Measurements from ENCODE around the gene NELL1. TPM values are rescaled to one million over a fixed set of nuclear protein-coding genes. Genes with fewer than 3 reads are reported as not detected.

Gene NELL1
- total RNA-seq, 2 donors from 2014 or later = 0.09 to 0.11 TPM

DNA sequence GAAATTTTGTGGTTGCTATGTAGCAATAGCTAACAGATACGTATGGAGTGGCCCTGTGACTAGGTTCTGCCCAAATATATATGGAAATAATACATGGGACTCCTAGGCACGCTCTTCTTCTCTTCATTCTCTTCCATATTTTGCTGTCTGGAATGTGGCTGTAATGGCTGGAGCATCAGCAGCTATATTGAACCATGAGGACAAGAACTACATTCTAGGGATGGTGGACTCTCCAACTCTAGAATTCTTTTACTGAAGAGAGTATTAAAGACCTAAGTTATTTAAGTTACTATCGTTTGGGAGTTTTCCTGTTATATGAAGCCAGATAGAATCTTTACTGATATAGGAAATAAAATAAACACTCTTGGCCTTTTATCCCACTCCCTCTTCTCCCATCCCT is 7.5 kb upstream of the NELL1 start:
- peaks cover 6% of the 10 kb centered on the region for H3K4me1 Mint-ChIP-seq
- no peak overlapping the region for H3K4me3 ChIP-seq (ENCODE audit: low read length)
- H3K9ac ChIP-seq (ENCODE audit: extremely low read depth, low read length, poor library complexity, severe bottlenecking) = no peak overlapping the region
- H3K9me3 Mint-ChIP-seq = no peaks in the 10 kb centered on the region
- DNase-seq = no peak
- no peak overlapping the region for H3K27ac Mint-ChIP-seq
- no peaks in the 10 kb centered on the region for H3K36me3 Mint-ChIP-seq (ENCODE audit: low read depth)
- H3K4me1 ChIP-seq (ENCODE audit: control insufficient read depth, insufficient read depth, low read length) = no peaks in the 10 kb centered on the region
- no peak overlapping the region for H3K27ac ChIP-seq (ENCODE audit: low read depth, low read length)
- H3K27me3 Mint-ChIP-seq (ENCODE audit: insufficient read depth) = peaks cover 95% of the 10 kb centered on the region
- 87 to 95% methylated on average over 2 of the region's 3 CpGs for WGBS, 2 experiments (ENCODE audit: insufficient coverage in 1 of 2, insufficient read length in 1 of 2)
- H3K9me3 ChIP-seq (ENCODE audit: control insufficient read depth, low read length) = no peaks in the 10 kb centered on the region
- TF ChIP-seq, protein P1, sequence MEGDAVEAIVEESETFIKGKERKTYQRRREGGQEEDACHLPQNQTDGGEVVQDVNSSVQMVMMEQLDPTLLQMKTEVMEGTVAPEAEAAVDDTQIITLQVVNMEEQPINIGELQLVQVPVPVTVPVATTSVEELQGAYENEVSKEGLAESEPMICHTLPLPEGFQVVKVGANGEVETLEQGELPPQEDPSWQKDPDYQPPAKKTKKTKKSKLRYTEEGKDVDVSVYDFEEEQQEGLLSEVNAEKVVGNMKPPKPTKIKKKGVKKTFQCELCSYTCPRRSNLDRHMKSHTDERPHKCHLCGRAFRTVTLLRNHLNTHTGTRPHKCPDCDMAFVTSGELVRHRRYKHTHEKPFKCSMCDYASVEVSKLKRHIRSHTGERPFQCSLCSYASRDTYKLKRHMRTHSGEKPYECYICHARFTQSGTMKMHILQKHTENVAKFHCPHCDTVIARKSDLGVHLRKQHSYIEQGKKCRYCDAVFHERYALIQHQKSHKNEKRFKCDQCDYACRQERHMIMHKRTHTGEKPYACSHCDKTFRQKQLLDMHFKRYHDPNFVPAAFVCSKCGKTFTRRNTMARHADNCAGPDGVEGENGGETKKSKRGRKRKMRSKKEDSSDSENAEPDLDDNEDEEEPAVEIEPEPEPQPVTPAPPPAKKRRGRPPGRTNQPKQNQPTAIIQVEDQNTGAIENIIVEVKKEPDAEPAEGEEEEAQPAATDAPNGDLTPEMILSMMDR (conservative IDR thresholded peaks at IDR 0.05) = no peak
- no peak overlapping the region for H3K4me3 Mint-ChIP-seq
- H3K36me3 ChIP-seq (ENCODE audit: control insufficient read depth, insufficient read depth, low read length) = no peaks in the 10 kb centered on the region
- H3K27me3 ChIP-seq (ENCODE audit: control insufficient read depth, insufficient read depth, low read length, poor library complexity, severe bottlenecking) = peaks cover 97% of the 10 kb centered on the region

DNA sequence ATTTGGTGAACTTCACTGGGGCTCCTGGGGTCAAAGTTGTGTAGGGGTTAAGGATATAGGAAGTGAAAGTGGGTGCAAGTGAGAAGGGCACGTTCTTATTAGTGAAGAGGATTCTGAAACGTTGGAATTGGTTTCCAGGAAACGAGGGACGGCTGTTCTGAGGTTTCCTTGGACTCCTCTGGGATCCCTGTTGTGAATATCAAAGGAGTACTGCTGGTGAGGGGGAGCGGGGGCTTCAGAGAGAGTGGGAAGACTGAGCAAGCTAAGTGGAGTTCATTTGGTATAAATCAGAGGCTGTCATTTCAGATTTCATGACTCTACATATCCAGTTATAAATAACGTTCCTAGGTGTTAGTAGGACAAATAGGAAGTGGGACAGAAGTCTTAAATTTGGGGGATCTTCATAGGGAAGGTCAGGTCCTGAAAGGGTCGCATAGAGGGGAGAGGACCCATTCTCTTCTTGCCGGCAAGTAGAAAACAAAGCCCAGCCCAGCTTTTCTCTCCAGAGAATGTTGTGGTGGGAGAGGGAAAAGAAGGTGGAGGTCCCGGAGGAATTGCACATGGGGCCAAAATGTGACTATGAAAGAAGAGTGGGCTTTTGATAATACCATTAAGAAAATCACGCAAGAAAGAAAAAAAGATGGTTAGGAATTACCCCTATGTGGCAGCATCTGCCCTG is 1.1 kb upstream of the NELL1 start:
- peaks cover 94% of the 10 kb centered on the region for H3K27me3 Mint-ChIP-seq (ENCODE audit: insufficient read depth)
- Histone ChIP-seq H3K4me3 (ENCODE audit: low read length) (peak overlapping the region; percentile 78), H3K36me3 (ENCODE audit: control insufficient read depth, insufficient read depth, low read length) (no peaks in the 10 kb centered on the region), H3K9me3 (ENCODE audit: control insufficient read depth, low read length) (no peaks in the 10 kb centered on the region), H3K4me1 (ENCODE audit: control insufficient read depth, insufficient read depth, low read length) (no peaks in the 10 kb centered on the region), H3K27me3 (ENCODE audit: control insufficient read depth, insufficient read depth, low read length, poor library complexity, severe bottlenecking) (peaks cover 96% of the 10 kb centered on the region), H3K27ac (ENCODE audit: low read depth, low read length) (no peak overlapping the region), H3K9ac (ENCODE audit: extremely low read depth, low read length, poor library complexity, severe bottlenecking) (no peak overlapping the region)
- DNase-seq = no peak
- H3K36me3 Mint-ChIP-seq (ENCODE audit: low read depth) = no peaks in the 10 kb centered on the region
- TF ChIP-seq, protein P1 (conservative IDR thresholded peaks at IDR 0.05) = no peak
- H3K4me1 Mint-ChIP-seq = peaks cover 25% of the 10 kb centered on the region
- no peaks in the 10 kb centered on the region for H3K9me3 Mint-ChIP-seq
- WGBS, 2 experiments (ENCODE audit: insufficient coverage in 1 of 2, insufficient read length in 1 of 2) = 8 to 11% methylated on average over 6 to 10 of the region's 10 CpGs
- peak overlapping the region; percentile 63 for H3K4me3 Mint-ChIP-seq
- H3K27ac Mint-ChIP-seq = no peak overlapping the region

DNA sequence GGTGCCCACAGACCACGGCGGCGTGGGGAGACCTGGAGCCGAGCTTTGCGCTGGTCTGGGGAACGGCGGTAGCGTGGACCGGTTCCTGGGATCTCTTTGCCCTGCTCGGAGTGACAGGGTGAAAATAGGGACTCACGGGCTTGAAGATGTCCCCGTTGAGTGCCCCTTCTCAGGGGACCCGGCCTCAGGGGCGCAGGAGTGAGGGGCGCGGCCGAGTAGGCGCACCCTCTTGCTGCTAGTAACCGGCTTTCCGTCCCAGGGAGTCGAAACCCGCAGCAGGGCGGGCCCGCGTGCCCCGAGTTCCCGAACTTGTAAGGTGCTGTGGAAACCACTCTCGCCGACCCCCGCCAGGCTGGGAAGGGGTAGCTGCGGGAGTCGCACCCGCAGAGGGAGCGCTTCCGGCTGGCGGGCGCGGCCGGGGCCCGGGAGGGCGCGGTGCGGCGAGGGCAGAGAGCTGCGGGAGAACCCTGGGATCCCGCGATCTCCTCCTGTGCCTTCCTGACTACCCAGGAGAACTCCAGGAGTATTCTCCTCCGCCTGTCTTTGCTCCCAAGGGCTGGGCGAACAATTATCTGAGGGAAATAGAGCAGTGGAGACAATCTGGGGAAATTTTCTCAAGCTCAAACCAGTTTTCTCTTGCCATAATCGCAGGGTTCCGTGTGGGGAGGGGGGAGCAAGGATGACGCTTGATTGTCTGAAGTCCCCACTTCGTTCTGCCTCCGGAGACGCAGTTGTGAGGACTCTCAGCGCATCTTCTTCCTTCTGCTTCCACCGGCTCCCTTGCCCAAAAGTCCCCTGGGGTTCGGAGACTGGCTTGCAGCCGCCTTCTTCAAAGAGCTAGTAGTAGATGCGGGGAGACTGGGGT is 666 bp downstream of the NELL1 start:
- peak; percentile 71 for DNase-seq
- peak overlapping the region; percentile 78 for H3K4me3 ChIP-seq (ENCODE audit: low read length)
- no peak overlapping the region for H3K27ac ChIP-seq (ENCODE audit: low read depth, low read length)

More for the DNA sequence above, 666 bp downstream of the NELL1 start:
- Histone ChIP-seq H3K4me1 (ENCODE audit: control insufficient read depth, insufficient read depth, low read length) (no peaks in the 10 kb centered on the region), H3K27me3 (ENCODE audit: control insufficient read depth, insufficient read depth, low read length, poor library complexity, severe bottlenecking) (peaks cover 90% of the 10 kb centered on the region), H3K9ac (ENCODE audit: extremely low read depth, low read length, poor library complexity, severe bottlenecking) (no peak overlapping the region), H3K36me3 (ENCODE audit: control insufficient read depth, insufficient read depth, low read length) (no peaks in the 10 kb centered on the region), H3K9me3 (ENCODE audit: control insufficient read depth, low read length) (no peaks in the 10 kb centered on the region)
- Mint-ChIP-seq H3K27ac (no peak overlapping the region), H3K4me3 (peak overlapping the region; percentile 63), H3K4me1 (peaks cover 25% of the 10 kb centered on the region), H3K36me3 (ENCODE audit: low read depth) (no peaks in the 10 kb centered on the region), H3K27me3 (ENCODE audit: insufficient read depth) (peaks cover 94% of the 10 kb centered on the region), H3K9me3 (no peaks in the 10 kb centered on the region)
- TF ChIP-seq, protein P1 (conservative IDR thresholded peaks at IDR 0.05) = no peak
- WGBS, 2 experiments (ENCODE audit: insufficient coverage in 1 of 2, insufficient read length in 1 of 2) = 0% methylated on average over 8 to 60 of the region's 60 CpGs
